GM18907 (cell line): Measurements from ENCODE around the gene ADCY5.

ENCODE experiments used
- ATAC-seq: cut with Tn5 transposase; IDR thresholded peaks from one replicate; pipeline ENCODE4 v1.9.1; 2021; ENCODE audit warnings: mild to moderate bottlenecking, moderate library complexity; ENCODE audit not compliant: unreplicated experiment

ADCY5 gene

DNA sequence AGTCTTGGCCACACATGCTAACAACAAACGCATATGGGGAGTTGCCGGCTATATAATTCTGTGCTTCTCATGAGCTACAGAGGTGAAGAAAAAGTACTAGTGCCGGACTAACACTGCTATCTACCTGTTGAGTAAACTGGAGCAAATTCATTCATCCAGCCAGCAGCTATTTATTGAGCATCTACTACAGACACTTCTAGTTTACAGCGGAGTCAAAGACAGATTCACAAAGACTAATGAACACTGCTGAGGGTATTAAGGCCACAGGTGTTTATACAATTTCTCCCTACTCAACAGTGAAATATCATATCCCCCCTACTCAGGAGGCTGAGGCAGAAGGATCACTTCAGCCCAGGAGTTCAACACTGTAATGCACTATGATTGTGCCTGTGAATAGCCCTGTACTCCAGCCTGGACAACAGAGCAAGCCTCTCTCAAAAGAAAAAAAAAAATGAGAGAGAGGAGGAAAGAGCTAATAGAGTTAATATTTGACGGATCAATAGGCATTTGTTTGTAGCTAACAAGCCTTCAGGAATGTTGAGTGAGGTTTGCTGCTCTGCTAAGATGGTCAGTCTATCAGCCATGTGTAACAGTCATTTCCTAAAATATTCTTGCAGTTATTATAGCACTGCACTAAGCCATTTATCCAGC lies 17.8 kb downstream of the ADCY5 start:
- no peak for ATAC-seq

DNA sequence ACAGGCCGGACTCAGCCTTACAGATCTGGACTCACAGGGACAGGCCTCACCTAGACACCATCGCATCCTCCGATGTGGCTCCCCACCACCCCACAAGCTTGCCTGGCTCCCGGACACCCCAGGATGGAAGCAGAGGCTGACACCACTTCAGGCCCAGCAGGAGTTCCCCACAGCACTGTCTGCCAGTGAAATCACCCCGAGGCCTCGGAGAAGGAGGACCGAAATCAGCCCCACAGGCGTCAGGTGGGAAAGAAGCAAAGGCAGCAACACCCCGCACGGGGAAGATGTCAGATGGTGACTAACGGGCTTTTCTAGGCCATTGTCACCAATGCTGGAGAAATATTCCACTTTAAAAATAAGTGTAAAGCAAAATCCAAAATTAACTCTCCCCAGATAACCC lies 18.6 kb downstream of the ADCY5 start:
- ATAC-seq: no peak

DNA sequence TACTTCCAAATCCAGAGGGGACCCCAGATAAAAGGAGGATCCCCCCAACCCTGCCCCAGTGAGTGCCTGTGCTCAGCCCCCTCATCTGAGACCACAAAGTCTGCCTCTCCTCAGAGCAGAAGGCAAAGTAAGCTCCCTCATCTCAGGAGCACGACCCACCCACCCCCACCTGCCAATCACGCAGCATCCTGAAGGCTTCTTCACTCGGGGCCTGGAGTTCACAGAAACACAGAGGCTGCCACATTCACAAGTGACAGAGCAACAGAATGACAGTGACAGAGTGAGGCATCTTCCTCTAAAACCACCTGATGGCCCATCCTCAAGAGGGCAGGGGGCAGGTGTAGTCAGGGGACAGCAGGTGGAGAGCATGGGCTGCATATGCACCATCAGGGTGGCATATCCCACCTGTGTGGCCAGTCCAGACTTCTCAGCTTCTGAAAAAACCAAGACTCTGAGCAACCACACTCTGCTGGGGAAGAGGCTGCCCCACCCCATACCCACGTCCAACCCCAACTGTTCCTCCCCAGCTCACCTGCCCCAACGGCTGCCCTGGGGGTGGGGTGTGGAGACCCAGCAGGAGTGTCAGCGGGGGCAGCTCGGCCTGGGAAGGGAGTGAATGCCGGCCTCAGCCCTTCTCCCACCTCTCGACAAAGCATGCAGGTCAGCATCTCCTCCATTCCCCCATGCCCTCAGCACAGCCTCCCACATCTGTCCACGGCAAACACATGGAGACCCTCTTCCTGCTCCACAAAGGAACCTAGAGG lies 19.3 kb downstream of the ADCY5 start:
- ATAC-seq: no peak

DNA sequence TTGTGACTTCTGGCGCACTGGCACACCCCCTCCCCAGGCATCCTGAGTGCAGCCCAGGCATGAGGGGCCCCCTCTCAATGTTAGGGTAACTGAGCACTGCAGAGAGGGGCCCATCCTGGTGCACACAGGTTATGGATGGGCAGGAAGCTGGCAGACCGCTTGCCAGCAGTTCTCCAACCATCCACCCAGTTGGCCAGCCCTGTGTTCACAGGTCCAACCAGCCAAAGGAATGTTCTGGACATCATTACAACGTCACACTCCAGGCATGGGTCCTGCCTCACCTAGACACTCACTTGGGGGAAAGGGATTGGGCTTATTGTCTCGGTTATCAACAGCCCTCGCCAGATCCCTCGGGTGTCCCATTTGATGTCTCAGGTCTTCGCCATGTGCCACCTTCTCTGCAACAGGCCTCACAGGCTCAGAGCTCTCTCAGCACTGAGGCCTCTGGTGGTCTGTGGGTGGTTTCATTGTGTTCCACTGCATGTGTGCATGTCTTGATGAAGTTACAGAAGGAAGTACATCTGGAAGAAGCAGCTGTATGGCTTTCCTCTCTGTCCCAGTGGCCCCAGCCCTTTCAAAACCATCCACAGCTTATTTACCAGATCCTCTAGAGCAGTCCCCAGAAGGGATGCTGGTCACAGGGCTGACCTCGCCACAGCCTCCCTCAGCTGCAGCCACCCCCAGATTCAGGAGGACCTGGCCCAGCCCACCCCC lies 23.7 kb downstream of the ADCY5 start:
- no peak for ATAC-seq

DNA sequence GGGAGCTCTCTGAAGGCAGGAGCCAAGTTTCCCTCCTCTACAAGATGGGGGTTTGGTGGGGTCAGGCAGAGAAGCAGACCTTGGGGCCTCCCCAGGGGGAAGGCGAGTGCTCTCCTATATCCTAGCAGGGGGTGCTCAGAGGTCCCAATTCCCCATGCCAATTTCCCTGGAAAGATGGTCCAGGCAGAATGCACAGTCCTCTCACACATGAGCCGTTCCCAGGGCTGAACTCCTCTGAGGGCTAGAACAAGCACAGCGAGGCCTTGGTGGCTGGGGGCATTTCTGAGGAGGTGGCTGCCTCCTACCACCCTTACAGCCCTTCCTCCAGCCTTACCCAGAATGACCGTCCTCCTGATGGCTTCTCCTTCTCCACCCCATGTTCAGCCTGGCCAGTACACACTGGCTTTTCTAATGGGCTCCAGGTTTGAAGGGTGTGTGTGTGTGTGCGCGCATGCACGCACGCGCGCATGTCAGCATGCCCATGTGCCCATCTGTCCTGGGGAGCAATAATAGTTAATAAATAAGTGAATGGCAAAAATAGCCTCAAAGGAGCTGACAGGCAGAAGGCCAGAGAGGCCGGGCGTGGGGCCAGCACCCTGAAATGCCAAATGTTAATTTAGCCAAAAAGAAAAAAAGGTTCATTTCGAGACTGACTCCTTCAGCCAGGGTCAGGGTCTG lies 24.4 kb downstream of the ADCY5 start:
- no peak for ATAC-seq

DNA sequence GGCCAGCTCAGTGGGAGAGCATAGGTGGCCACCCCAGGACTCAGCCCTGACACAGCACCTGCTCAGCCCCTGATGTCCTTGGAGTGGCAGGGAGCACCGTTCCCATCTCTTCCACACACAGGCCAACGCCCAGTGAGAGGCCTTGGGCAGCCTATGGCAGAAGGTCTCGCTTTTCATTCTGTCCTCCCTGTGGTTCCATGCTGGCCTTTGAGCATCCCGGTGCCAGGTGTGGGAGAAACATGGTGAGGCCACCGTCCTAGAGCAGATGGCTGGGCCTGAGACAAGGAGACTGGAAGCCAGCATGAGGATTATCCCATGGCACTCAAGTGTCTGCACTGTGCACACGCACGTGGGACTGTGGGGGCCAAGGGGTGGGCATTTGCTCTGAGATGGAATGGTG lies 25.1 kb downstream of the ADCY5 start:
- no peak for ATAC-seq

DNA sequence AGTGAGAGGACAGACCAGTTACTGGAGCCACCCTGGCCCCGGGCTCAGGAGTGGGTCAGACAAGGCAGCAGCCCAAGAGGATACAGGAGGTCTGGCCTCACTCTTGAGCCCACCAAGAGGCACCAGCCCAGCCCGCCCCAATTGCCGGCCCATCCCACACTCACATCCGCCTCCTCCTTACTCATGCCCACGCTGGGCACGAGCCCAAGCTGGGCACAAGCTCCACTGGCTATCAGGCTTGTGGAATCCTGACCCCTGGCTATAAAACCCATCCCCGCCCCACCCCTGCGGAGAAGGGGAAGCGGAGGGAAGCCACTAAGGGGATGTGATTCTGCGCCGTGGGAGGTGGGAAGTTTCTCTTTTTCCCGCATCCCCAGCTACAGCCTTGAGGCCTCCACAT lies 25.9 kb downstream of the ADCY5 start:
- no peak for ATAC-seq

DNA sequence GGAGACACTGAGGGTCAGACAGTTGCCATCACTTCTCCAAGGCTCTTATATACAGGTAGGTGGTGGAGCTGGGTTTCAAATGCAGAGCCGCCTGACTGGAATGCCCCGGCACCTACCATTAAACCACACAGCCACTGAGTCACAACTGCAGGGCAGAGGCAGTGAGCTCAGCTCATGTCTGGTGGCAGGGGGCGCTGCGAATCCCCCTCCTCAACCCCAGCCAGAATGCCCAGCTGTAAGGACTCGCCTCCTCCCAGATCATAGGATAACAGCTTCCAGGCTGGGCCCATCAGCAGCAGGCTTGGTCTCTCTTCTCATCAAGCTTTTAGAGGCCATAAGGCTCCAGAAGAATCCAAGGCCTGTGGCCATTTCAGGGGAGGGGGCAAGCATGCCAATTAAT lies 26.4 kb downstream of the ADCY5 start:
- ATAC-seq: no peak

DNA sequence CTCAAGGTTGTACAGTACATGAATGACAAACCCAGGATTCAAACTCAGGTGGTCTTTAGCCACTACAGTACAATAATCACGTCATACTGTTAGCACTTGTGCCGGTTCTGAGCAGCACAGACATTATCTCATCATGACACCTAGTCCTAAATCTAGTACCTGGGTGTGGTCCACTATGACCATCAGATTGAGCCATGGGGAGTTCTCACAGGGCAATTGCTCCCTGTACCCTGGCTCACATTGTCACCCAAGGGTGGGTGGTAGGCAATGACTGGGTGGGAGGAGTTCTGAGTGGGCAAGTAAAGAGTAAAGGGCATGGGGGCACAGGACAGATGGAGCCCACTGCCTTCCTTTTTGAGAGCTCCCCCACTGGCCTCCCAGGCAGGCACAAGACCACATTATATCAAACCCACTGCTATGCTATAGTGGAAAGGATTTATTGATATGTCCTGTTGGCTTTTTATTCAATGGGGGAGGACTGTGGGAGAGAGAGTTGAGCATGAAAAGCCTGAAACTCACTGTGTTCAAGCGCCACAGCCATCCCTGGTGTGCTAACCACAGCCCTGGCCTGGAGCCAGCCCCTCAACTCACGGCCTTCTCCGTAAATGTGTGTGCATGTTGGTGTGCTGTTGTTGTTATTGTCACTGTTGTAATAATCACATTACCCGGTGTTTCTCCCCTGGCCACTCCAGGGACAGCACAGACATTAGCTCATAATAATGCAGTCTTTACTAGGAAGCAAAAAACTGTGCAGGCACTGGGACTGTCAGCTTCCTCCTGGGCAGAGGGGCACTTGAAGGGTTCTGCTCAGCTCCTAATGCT lies 27.3 kb downstream of the ADCY5 start:
- ATAC-seq: no peak

DNA sequence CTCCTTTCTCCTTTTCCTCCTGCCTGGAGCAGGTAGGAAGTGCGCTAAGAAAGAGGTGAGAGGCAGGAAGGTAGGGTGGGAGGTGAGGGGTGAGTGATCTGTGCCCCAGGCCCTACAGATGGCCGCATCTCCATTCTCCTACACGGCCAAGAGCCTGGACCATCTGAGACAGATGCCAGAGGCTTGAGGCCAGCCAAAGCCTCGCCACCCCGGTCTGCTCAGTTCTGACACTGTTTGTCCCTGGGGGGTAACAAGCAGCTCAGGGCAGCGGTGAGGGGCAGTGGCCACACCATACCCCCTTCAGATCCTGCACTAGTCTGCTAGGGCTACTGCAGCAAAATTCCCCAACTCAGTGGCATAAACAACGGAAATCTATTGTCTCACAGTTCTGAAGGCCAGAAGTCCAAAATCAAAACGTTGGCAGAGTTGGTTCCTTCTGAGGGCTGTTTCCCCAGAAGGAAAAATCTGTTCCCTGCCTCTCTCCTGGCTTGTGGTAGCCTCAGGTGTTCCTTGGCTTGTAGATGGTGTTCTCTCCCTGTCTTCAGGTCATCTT lies 28.4 kb downstream of the ADCY5 start:
- no peak for ATAC-seq

DNA sequence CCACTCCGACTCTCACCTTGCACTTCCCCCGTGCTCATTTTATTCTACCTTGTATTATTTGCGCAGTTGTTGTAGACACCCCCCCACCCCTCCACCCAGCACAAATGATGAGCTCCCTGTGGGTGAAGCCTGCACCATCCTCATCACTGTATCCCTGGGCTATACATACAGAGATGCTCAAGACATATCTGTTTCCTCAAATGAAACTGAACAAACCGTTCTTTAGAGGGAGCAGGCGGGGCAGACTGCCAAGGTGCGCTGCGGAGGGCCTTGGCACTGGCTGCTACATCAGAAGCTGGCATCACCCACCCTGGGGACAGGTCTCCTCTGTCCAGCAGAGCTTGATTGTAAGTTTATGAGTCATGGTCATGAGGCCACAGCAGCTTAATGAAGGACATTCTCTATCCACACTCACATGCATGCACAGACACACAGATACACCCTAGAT lies 29.0 kb downstream of the ADCY5 start:
- ATAC-seq: no peak

DNA sequence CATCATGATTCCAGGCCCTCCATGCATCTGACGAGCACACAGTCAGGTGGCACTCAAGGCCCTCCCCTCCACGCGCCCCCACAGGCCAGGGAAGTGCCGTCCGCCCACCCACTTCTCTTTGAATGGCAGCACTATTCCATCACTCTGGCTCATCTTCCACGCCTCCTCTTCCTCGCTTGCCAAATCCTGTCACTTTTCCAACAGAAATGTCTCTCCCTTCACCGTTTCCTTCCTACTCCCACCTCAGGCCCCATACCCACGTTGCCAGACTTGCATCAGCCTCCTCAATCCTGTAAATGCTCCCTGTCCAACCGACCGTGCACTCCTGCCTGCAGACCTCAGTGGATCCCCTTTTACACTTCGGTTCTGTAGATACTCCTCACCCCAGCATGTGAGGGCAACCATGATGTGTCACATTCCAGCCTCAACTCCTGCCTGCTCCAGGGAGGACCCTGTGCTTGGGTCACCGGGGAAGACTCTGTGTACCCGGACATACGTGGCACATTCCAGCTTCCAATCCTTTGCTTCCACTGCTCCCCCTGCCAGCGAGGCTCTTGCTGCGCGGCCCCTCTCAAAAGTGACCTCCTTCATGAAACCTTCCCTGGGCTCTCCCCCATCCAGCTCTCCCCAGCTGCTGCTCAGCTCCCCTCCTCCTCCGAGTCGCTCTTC lies 29.6 kb downstream of the ADCY5 start:
- no peak for ATAC-seq

DNA sequence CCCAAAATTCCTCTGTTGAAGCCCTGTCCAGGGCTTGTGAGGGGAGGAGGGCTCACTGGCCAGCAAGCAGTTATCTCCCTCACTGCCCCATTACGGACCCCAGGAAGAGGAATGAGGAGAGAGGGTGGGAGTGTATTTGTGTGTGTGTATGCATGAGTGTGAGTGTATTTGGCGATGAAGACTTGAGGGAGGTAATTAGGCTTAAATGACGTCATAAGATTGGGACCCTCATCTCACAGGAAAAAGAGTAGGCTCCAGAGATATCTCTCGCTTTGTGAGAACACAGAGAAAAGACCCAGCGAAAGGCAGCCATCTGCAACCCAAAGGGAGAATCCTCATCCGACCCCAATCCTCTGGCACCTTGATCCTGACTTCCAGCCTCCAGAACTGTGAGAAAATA lies 32.2 kb downstream of the ADCY5 start:
- no peak for ATAC-seq

DNA sequence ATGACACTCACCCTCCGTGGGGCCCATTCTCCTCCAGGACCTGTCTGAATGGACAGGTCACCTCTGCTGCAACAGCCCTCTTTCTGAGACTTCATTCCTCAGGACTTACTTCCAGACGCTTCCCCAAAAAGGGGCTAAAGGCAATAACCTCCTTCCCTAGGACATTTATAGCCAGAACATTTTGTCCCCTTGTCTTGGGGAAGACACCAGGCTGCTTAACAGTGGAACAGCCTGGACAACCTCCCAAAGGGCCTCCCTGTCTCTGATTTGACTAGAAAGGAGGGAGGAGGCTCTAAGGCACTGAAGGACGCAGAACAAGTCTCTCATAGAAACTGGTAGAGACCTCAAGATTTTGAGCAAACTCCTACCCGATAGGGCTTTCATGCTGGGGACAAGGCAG lies 32.7 kb downstream of the ADCY5 start:
- ATAC-seq: no peak

DNA sequence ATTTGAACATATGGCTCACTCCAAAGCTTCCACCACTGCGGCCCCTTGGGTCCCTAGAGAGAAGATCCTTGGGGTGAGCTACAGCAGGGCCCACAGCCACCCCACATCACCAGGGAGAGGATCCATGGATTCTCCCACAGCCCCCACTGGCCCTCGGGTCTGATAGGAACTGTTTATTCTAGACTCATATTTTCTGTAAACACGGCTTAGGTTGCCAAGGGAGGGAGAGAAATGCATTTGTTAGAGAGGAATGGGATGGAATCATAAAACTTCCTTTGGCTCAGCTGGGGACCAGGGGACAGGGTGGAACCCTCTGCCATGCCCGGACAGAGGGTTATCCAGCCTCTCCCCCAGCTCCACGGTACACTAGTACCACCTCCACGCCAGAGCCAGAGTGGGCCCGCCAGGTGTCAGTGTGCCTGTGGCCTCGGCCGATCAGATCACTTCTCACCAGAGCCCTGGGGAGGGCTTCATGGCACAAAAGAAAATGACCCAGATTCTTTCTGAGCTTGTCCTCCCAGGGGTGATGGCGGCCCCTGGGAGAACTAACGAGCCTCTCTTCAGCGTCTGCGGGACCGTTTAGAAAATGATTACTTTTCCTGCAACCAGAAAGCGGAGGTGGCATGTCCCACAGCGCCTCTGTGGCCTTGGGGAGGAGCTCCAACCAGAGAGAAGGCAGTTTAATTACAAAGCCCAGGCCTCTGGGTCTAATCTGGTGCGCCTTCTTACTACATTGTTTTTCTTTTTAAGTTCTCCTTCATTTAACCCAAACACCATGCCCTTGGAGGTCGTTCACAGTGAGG lies 33.7 kb downstream of the ADCY5 start:
- no peak for ATAC-seq

DNA sequence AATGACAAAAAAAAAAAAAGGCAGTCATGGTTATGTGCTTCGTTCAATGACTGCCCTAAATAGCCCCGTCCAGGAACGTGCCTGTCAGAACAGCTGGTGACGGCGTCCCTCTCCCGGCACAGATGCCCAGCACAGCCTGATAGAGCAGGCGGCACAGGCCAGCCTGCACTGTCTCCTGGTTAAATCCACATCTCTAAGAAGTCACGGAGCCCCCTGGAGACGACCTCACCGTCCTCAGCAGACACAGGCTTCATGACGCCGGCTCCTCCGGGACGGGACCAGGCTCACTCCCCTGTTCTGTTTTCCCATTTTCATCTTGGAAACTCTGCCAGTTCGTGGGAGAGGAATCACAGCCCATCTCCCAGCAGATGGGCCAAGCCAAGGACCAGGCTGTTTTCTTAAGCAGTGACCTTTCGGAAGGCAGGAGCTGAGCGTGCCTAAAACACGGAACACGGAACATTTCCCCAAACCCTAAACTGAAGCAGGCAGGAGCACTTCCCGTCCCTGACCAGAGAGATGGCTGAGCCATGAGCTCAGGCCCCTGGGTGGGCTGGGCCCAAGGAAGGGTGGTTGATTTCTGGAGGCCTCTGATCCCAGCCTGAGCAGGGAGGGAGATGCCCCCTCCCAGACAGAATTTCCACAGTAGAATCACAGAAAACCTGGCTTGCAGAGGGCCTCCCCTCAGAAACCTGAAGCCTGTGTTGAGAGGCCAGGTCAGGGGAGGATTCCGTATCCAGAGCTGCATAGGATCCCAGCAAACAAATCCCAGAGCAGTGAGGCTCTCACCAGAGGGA lies 35.9 kb downstream of the ADCY5 start:
- ATAC-seq: no peak

DNA sequence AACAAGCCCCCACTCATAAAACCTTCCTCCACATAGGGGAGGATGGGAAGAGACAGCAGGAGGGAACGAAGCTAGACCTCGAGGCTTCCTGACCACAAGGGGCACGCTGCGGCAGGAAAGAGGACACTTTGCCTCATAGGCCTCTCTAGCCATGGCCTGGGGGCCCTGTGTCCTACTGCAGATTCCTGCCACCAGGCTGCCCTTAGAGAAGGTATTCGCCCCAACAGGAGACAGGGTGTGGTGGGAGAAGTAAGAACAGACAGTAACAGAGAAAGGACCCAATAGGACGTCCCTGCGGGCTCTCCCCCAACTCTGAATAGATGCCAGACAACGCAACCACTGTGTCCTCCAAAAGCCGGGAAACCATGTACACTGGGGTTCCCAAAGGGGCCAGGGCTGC lies 36.8 kb downstream of the ADCY5 start:
- ATAC-seq: no peak

DNA sequence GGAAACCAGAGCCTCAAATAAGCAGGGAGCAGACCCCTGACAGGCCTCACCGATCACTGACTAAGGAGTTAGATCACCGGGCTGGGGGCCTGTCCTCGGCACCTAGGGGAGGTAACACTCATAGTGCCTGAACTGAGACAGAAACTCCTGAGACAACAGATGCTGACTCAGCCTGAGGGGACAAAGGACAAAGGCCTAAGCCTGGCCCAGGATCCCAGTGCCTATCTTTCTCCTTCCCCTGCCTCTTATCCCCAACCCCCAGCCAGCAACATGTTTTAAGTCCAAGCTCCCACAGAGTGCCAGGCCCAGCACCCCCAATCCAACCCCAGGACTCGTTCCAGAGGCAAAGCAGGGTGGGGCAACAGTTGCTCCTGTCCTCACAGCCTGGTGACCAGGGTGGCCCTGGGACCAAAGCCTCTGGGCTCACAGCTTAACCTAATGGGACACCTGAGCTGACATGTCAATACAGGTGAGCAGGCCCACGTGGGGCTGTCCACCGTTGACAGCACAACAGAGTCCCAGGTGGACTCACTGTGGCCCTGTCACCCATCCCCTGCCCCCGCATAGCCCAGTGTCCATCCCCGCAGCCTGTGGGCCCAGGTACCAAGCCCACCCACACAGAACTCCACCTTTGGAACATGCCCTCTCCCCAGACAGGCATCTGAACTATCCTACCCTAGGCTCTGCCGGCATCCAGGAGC lies 37.4 kb downstream of the ADCY5 start:
- no peak for ATAC-seq
